A673 (cell line): ENCODE results near the gene AVP. TPM values are rescaled to one million over a fixed set of nuclear protein-coding genes. Genes with fewer than 3 reads are reported as not detected.

Experiments used
- BruUV-seq: library from RNA; stranded (reverse); fragments of 400-500 nt; replicated peaks from 2 replicates; lab custom pipeline; 2021; lab: Mats Ljungman, UMichigan
- CTCF ChIA-PET: fragments of 300-600 bp; sonication (Branson Sonifier 250); formaldehyde crosslinking; loops from one replicate; lab custom pipeline; 2022; ENCODE audit warnings: antibody characterized with exemption; lab: Charles Lee
- POLR2A ChIA-PET: fragments of 300-600 bp; sonication (Branson Sonifier 250); formaldehyde crosslinking; loops from one replicate; lab custom pipeline; 2022; ENCODE audit warnings: antibody characterized with exemption; ENCODE audit not compliant: low non-redundant PET; lab: Charles Lee
- DNase-seq: peaks from one replicate; pipeline ENCODE4 v3.0.0-alpha.2; 2015; ENCODE audit warnings: low spot score
- H3K27ac ChIP-seq: fragments of 200-600 bp; sonication (generic); 2 replicates; pipeline ENCODE4 v1.5.1; 2016; ENCODE audit warnings: mixed run types, low read depth, mild to moderate bottlenecking, mixed read lengths, antibody characterized with exemption, low read length; ENCODE audit not compliant: poor library complexity, severe bottlenecking
- H3K27me3 ChIP-seq: fragments of 200-600 bp; sonication (generic); replicated peaks from 2 replicates; pipeline ENCODE4 v1.6.1; 2017; ENCODE audit warnings: mixed run types, low read depth, mild to moderate bottlenecking, mixed read lengths, antibody characterized with exemption, low read length; ENCODE audit not compliant: insufficient read depth, poor library complexity
- H3K36me3 ChIP-seq: fragments of 200-600 bp; sonication (generic); 2 replicates; pipeline ENCODE4 v1.6.1; 2016; ENCODE audit warnings: mixed run types, mild to moderate bottlenecking, mixed read lengths, antibody characterized with exemption, low read length; ENCODE audit not compliant: insufficient read depth, poor library complexity, severe bottlenecking
- H3K4me1 ChIP-seq: fragments of 200-600 bp; sonication (generic); 2 replicates; pipeline ENCODE4 v1.6.1; 2017; ENCODE audit warnings: mixed run types, mild to moderate bottlenecking, mixed read lengths, antibody characterized with exemption, low read length; ENCODE audit not compliant: insufficient read depth, poor library complexity, severe bottlenecking
- H3K4me3 ChIP-seq: fragments of 200-600 bp; sonication (generic); 2 replicates; pipeline ENCODE4 v1.5.1; 2016; ENCODE audit warnings: low read depth, mixed run types, mild to moderate bottlenecking, mixed read lengths, low read length; ENCODE audit not compliant: poor library complexity, severe bottlenecking
- H3K9me3 ChIP-seq: fragments of 200-600 bp; sonication (generic); 2 replicates; pipeline ENCODE4 v1.6.1; 2016; ENCODE audit warnings: mixed run types, low read depth, mild to moderate bottlenecking, mixed read lengths, antibody characterized with exemption, low read length; ENCODE audit not compliant: poor library complexity, severe bottlenecking
- CTCF ChIP-seq: fragments of 300-800, 200-600 bp; sonication (generic); conservative IDR thresholded peaks from 2 replicates; pipeline ENCODE4 v1.5.1; 2017; ENCODE audit warnings: low read depth, mild to moderate bottlenecking, antibody characterized with exemption, low read length, moderate library complexity, mixed read lengths
- EZH2 ChIP-seq: fragments of 200-600 bp; sonication (generic); IDR thresholded peaks from 2 replicates; pipeline ENCODE4 v1.6.1; 2017; ENCODE audit warnings: borderline replicate concordance, low read depth, mild to moderate bottlenecking, mixed read lengths, antibody characterized with exemption, low read length; ENCODE audit not compliant: poor library complexity, severe bottlenecking
- intact Hi-C: fragments of 100-400 bp; cut with micrococcal nuclease; formaldehyde crosslinking; loops from one replicate; pipeline ENCODE4 v1.10.0; 2022; ENCODE audit not compliant: unreplicated experiment
- total RNA-seq: library from RNA; stranded (reverse); gene quantifications from 2 replicates; pipeline ENCODE4 v1.2.3, GENCODE V29; 2021

The AVP gene
- total RNA-seq, 1 experiment from 2014 or later, result not detected

DNA sequence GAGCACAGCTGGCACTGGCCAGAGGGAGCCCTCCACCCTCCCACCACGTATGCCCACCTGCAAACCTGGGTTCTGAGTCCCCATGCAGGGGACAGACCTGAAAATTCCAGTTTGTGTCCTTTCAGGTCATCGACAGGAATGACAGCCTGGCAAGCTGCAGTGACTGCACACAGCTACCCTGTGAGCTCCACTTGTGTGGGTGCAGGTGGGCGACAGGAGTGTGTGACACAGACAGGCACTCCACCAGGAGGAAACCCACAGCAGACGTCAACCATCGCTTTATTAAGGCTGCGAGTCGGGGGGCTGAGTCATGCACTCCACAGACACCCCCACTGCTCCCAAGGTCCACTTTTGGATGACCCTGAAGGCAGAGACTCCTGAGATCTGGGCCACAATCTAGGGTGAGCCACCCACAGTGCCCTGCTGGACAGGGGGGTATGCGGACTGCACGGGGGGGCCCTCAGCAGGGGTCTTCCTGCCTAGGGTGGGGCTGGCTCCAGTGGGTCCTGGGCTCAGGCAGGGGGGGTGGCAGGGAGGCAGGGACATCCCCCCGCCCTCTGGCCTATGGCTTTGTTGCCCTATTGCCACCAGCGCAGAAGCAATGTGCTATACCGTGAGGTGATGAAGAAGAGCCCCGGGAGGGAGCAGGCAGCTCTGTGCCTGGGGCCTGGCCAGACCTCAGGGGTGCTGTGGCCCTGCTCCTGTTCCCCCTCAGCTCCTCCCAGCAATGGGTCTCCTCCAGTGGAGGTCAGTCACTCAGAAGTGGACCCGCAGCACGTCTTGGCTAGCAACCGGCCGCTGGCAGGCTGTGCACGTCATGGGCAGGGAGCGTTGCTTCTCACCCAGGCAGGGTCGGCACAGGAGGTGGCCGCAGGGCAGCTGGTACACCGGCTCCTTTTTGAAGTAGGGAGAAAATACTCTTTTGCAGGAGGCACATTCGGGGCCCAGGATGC lies 25.1 kb upstream of the AVP start:
- no peak overlapping the region for H3K4me3 ChIP-seq
- no peaks in the 10 kb centered on the region for H3K27me3 ChIP-seq
- DNase-seq, result no peak
- ChIA-PET CTCF (no interaction called here), POLR2A (no interaction called here)
- no TSS peak for BruUV-seq
- H3K9me3 ChIP-seq, result no peaks in the 10 kb centered on the region
- H3K27ac ChIP-seq, result no peak overlapping the region
- intact Hi-C loops, result no loop called here
- no peak for TF ChIP-seq EZH2
- no peak for TF ChIP-seq CTCF
- H3K4me1 ChIP-seq, result no peaks in the 10 kb centered on the region
- H3K36me3 ChIP-seq, result no peaks in the 10 kb centered on the region

DNA sequence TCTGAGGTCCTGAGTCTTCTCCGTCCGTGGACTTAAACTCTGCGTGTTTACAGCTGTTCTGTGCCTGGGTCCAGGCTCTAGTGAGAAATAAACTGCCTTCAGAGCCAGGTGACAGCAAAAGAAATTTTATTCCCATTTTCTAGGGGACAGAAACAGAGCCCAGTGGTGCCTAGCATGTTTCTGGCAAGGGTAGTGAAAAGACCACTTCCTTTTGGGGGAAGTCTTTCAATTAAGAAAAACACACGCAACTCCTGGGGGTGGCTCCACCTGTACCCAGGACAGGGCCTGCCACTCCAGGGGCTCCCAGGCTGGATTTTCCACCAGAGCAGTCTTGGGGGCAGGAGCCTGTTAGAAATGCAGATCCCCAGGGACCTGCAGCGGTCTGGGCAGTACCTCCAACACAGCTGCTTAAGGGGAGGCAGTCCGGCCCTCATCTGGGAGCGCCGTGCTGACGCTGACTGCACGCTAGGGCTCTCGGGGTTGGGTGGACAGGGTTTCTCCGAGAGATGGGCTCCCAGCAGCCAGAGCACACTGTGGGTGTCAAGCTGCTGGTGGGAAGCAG lies 23.0 kb upstream of the AVP start:
- Histone ChIP-seq H3K4me3 (no peak overlapping the region), H3K27ac (no peak overlapping the region), H3K9me3 (no peaks in the 10 kb centered on the region), H3K27me3 (no peaks in the 10 kb centered on the region), H3K4me1 (no peaks in the 10 kb centered on the region), H3K36me3 (no peaks in the 10 kb centered on the region)
- BruUV-seq, result no TSS peak
- ChIA-PET CTCF (interaction anchor here (0.6 kb wide), 1 partner anchor 209 kb away, joined by 6 read pairs; no protein-coding TSS in a partner anchor), POLR2A (no interaction called here)
- DNase-seq, result no peak
- TF ChIP-seq CTCF, result no peak
- TF ChIP-seq EZH2, result no peak
- intact Hi-C loops, result no loop called here

- H3K4me1 ChIP-seq, result no peaks in the 10 kb centered on the region
- no peaks in the 10 kb centered on the region for H3K36me3 ChIP-seq
- no TSS peak for BruUV-seq
- intact Hi-C loops, result no loop called here
- CTCF ChIA-PET, result interaction anchor here (0.6 kb wide), 1 partner anchor 210 kb away, joined by 6 read pairs; no protein-coding TSS in a partner anchor
- no peaks in the 10 kb centered on the region for H3K9me3 ChIP-seq
- no peak for TF ChIP-seq CTCF
- TF ChIP-seq EZH2, result no peak
- DNase-seq, result no peak
- POLR2A ChIA-PET, result no interaction called here
- no peak overlapping the region for H3K4me3 ChIP-seq
- H3K27ac ChIP-seq, result no peak overlapping the region
- H3K27me3 ChIP-seq, result no peaks in the 10 kb centered on the region
Measured at GRCh38 chr20:3106658-3107463, 22.3 kb upstream of the AVP start.
